ENCODE results near the gene CBLN1. TPM values are rescaled to one million over a fixed set of nuclear protein-coding genes. Genes with fewer than 3 reads are reported as not detected.

Gene CBLN1
- total RNA-seq, 6 experiments from 2014 or later: not detected

DNA sequence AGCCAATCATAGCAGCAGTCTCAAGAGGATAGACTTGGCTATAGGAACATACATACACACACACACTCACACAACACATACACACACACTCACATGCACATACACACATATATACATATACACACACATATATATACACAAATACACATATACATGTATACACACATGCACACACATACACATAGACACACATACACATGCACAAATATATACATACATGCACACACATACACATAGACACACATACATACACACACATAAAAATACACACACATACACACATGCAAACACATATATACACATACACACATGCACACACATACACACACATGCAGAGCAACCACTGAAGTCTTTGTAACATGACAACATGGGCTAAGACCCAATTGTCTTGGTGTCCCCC is 19.7 kb downstream of the CBLN1 start:
- Mint-ChIP-seq H3K27me3 (ENCODE audit: insufficient read depth) (peaks cover 2% of the 10 kb centered on the region), H3K36me3 (ENCODE audit: low read depth) (no peaks in the 10 kb centered on the region), H3K4me1 (ENCODE audit: low read depth) (no peaks in the 10 kb centered on the region), H3K27ac (no peak overlapping the region), H3K4me3 (no peak overlapping the region), H3K9me3 (peaks cover 31% of the 10 kb centered on the region)
- TF ChIP-seq, protein P1, sequence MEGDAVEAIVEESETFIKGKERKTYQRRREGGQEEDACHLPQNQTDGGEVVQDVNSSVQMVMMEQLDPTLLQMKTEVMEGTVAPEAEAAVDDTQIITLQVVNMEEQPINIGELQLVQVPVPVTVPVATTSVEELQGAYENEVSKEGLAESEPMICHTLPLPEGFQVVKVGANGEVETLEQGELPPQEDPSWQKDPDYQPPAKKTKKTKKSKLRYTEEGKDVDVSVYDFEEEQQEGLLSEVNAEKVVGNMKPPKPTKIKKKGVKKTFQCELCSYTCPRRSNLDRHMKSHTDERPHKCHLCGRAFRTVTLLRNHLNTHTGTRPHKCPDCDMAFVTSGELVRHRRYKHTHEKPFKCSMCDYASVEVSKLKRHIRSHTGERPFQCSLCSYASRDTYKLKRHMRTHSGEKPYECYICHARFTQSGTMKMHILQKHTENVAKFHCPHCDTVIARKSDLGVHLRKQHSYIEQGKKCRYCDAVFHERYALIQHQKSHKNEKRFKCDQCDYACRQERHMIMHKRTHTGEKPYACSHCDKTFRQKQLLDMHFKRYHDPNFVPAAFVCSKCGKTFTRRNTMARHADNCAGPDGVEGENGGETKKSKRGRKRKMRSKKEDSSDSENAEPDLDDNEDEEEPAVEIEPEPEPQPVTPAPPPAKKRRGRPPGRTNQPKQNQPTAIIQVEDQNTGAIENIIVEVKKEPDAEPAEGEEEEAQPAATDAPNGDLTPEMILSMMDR (IDR thresholded peaks at IDR 0.05): no peak
- DNase-seq: no peak

DNA sequence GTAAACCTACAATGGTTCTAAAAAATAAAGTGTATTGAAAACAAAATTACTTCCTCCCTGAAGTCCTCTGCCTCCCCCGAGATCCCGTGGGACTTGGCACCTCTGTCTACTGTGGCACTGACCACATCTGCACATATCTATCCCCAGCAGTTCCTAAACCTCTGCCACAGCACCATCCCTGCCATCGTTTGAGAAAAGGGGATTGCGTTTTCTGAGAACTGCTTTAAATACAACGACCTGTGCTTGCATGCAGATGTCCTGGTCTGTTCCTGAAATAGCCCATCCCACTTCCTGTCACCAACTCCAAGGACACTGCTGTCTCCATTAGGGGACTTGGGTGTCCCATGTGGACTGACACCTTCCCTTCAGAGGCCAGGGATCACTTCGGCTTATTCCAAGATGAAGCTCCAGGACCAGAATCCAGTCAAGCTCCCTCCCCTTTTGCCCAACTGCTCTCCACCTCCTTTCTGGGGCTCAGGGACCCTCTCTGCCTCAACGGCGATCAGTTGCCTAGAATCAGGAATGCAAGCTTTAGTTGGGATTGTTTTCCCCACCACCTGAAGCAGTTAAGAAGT is 20.6 kb downstream of the CBLN1 start:
- no peak for DNase-seq
- H3K27me3 Mint-ChIP-seq (ENCODE audit: insufficient read depth): peaks cover 2% of the 10 kb centered on the region
- H3K36me3 Mint-ChIP-seq (ENCODE audit: low read depth): no peaks in the 10 kb centered on the region
- H3K4me1 Mint-ChIP-seq (ENCODE audit: low read depth): no peaks in the 10 kb centered on the region
- no peak overlapping the region for H3K27ac Mint-ChIP-seq
- no peak overlapping the region for H3K4me3 Mint-ChIP-seq
- H3K9me3 Mint-ChIP-seq: peaks cover 32% of the 10 kb centered on the region
- TF ChIP-seq, protein P1 (IDR thresholded peaks at IDR 0.05): no peak

DNA sequence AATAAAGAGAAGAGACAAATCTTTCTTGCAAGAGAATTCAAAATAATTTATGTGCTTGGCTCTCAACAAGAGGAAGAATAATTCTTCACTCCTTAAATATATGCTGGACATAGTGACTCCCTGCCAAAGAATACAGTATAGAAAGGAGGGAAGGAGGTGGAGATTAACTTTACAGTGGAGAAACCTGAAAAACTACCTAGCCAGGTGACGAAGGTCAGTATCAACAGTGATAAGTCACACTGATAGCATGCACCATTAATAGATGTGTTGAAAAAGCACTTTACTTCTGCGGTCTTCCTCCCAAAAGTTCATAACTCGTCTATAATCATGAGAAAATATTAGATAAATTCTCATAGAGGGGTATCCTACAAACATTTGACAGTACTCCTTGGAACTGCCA is 21.4 kb downstream of the CBLN1 start:
- peaks cover 2% of the 10 kb centered on the region for H3K27me3 Mint-ChIP-seq (ENCODE audit: insufficient read depth)
- no peaks in the 10 kb centered on the region for H3K4me1 Mint-ChIP-seq (ENCODE audit: low read depth)
- TF ChIP-seq, protein P1 (IDR thresholded peaks at IDR 0.05): no peak
- H3K4me3 Mint-ChIP-seq: no peak overlapping the region
- no peak for DNase-seq
- H3K27ac Mint-ChIP-seq: no peak overlapping the region
- no peaks in the 10 kb centered on the region for H3K36me3 Mint-ChIP-seq (ENCODE audit: low read depth)
- H3K9me3 Mint-ChIP-seq: peaks cover 34% of the 10 kb centered on the region

DNA sequence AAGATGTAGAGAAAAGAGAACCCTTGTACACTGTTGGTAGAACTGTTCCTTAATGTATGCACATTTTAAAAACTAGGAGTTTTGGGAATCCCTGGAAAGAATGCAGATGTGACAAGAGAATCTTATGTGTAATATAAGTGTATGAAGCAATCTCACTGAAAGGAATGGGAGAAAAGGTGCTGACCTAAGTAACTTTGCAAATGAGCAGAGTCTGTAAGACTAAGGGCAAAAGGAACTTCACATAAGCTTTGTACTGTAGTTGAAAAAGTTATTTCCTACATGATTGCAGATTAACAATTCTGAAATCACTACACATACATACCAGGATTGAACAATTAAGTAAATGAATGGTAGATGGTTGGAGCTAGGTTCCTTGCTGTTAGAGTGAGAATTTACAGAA is 22.3 kb downstream of the CBLN1 start:
- TF ChIP-seq, protein P1 (IDR thresholded peaks at IDR 0.05): no peak
- no peak for DNase-seq
- H3K9me3 Mint-ChIP-seq: peaks cover 43% of the 10 kb centered on the region
- H3K27ac Mint-ChIP-seq: no peak overlapping the region
- H3K27me3 Mint-ChIP-seq (ENCODE audit: insufficient read depth): peaks cover 2% of the 10 kb centered on the region
- H3K4me3 Mint-ChIP-seq: no peak overlapping the region
- no peaks in the 10 kb centered on the region for H3K4me1 Mint-ChIP-seq (ENCODE audit: low read depth)
- no peaks in the 10 kb centered on the region for H3K36me3 Mint-ChIP-seq (ENCODE audit: low read depth)

DNA sequence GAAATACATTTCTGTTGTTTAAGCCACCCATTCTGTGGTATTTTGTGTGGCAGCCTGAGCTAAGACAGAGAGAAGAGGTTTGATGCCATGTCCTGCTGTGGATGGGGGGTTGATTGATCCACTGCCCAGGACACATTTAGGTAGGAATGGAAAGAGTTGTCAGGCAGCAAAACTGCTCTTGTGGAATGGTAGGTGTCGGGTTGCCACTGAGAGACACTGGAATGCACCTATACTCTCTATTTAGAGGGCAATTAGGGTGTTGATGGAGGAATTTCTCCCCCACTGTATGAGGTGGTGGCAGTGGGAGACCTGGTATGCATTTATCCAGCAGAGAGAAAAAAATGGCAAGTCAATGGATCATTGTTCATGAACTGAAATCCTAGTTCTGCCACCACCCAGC is 30.9 kb downstream of the CBLN1 start:
- peaks cover 53% of the 10 kb centered on the region for H3K9me3 Mint-ChIP-seq
- TF ChIP-seq, protein P1 (IDR thresholded peaks at IDR 0.05): no peak
- H3K4me3 Mint-ChIP-seq: no peak overlapping the region
- H3K4me1 Mint-ChIP-seq (ENCODE audit: low read depth): no peaks in the 10 kb centered on the region
- no peak for DNase-seq
- 0 out of 2 replicates have a peak, but pooled peaks cover 2% of the 10 kb centered on the region for H3K27me3 Mint-ChIP-seq (ENCODE audit: insufficient read depth)
- no peak overlapping the region for H3K27ac Mint-ChIP-seq
- H3K36me3 Mint-ChIP-seq (ENCODE audit: low read depth): no peaks in the 10 kb centered on the region

DNA sequence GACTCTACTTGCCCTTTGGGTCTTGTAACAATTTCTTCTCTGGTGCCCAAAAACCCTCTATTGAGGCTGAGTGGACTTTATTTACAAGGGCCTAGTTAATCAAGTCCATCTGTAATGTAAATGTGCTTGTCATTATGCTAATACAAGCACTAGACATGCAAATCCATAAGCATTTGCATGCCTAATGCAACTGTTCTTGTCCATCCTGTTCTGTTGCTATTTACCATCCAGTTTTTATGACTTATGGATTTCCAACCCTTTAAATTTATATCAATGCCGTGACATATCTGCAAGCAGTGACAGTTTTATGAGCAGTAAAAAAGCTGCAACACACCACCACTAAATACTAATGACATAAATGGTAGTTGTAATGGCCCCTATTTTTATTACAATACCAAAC is 33.4 kb downstream of the CBLN1 start:
- no peaks in the 10 kb centered on the region for H3K4me1 Mint-ChIP-seq (ENCODE audit: low read depth)
- TF ChIP-seq, protein P1 (IDR thresholded peaks at IDR 0.05): no peak
- H3K4me3 Mint-ChIP-seq: no peak overlapping the region
- no peaks in the 10 kb centered on the region for H3K36me3 Mint-ChIP-seq (ENCODE audit: low read depth)
- H3K27me3 Mint-ChIP-seq (ENCODE audit: insufficient read depth): 0 out of 2 replicates have a peak, but pooled peaks cover 2% of the 10 kb centered on the region
- H3K9me3 Mint-ChIP-seq: peaks cover 43% of the 10 kb centered on the region
- no peak overlapping the region for H3K27ac Mint-ChIP-seq
- DNase-seq: no peak

Measured in HFFc6 (cell line).